Measurements from ENCODE around the gene MINDY3.
"Not testable (repeated sequence)": the region's sequence is repeated elsewhere in the genome, so short reads cannot be mapped to it uniquely, and the experiment has no call there.

MINDY3 gene

DNA sequence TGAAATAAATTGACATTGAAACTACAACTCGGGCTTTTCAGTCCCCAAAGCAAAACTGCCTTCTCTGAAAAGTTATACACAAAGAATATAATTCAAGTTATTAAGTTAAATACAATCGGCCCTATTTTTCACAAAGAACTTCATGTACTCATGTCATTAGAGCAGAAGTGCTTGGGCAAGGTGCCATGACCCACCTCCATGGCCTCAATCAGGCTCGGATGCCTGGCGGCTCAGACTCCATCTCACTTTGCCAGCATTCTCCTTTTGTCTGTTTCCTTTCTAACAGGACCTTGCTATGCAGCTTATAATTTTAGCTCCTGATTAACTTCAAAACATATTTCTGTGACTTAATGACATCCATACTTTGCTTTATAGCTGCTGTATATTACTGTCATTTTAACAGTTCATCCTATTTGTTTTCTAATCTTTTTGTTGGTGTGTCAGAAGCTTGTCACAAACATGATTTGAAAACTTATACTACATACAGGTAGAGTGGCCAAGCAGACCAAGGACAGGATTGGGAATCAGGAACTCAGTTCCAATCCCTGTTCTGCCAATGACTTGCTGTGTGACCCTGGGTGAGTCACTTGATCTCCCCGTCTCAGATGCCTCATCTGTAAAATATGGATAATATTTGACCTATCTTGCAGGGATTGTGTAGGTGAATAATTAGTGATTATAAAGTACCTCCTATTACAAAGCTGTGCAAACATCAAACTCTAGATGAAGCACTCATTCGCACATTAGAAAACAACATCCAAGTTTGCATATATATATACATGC, 79.8 kb downstream of the MINDY3 start:
- no peak for DNase-seq (ENCODE audit: low spot score)

DNA sequence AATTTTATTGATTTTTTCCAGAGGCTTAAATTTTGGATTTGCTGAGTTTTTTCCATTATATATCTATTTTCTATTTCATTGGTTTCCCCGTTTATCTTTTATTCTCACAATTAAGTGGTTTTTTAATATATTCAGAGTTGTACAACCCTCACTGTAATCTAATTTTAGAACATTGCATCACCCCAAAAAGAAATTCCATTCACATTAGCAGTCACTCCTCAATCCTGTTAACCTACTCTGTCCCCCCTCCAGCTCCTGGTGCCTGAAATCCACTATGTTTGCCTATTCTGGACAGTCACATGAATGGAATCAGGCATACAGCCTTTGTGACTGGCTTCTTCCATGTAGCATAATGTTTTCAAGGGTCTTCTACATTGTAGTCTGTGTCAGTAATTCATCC, 84.8 kb downstream of the MINDY3 start:
- DNase-seq (ENCODE audit: low spot score): no peak

DNA sequence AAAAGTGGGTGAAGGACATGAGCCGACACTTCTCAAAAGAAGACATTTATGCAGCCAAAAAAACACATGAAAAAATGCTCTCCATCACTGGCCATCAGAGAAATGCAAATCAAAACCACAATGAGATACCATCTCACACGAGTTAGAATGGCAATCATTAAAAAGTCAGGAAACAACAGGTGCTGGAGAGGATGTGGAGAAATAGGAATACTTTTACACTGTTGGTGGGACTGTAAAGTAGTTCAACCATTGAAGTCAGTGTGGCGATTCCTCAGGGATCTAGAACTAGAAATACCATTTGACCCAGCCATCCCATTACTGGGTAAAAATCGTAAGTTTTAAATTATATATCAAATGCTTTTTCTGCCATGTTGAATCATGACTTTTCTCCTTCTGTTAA, 85.8 kb downstream of the MINDY3 start:
- not testable (repeated sequence) for DNase-seq (ENCODE audit: low spot score)

DNA sequence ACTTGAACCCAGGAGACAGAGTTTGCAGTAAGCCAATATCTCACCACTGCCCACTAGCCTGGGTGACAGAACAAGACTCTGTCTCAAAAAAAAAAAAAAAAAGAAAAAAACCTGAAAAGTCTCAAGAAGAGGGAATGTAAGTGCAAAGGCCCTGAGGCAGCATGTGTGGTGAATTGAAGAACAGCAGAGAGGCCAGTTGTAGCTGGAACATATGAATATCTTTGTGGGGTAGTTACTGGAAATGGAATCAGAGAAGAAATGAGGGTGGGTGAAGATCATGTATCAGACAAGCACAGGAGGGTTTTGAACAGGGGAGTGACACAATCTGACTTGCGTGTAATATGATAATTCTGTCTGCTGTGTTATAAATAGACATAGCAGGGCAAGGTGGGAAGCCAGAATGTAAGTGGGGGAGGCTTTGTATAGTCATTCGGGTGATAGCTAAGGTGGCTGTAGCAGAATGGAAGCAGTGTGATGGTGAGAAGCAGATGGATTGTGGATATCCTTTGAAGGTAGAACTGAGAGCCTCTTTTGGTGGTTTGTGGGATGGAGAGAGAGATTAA, 95.3 kb downstream of the MINDY3 start:
- no peak for DNase-seq (ENCODE audit: low spot score)

DNA sequence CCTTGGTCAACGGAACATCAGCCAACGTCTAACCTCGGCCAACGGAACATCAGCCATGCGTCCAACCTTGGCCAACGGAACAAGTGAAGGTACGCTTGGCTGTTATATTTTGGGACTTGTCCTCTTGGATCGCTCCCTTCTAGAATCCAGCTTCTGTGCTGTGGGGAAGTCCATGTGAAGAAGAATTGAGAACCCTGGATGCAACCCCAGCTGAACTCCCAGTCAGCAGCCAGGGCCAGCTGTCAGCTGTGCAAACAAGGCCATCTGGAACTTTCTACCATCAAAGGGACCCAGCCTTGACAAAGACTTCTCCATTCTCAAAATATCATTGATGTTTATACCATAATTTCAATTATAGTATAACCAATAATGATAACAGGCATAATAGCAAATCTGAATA, 97.3 kb downstream of the MINDY3 start:
- DNase-seq (ENCODE audit: low spot score): no peak

DNA sequence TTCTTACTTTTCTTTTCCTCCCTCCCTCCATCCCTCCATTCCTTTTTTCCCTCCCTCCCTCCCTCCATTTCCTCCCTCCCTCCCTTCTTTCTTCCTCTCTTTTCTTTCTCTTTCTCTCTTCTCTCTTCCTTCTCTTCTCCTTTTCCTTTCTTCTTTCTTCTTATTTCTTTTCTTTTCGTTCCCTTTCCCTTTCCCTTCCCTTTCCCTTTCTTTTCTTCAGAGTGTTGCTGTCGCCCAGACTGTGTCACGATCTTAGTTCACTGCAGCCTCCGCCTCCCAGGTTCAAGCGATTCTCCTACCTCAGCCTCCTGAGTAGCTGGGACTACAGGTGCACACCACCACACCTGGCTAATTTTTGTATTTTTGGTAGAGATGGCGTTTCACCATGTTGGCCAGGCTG, 98.1 kb downstream of the MINDY3 start:
- not testable (repeated sequence) for DNase-seq (ENCODE audit: low spot score)

DNA sequence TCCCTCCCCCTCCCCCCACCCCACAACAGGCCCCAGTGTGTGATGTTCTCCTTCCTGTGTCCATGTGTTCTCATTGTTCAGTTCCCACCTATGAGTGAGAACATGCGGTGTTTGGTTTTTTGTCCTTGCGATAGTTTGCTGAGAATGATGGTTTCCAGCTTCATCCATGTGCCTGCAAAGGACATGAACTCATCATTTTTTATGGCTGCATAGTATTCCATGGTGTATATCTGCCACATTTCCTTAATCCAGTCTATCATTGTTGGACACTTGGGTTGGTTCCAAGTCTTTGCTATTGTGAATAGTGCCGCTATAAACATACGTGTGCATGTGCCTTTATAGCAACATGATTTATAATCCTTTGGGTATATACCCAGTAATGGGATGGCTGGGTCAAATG, 99.1 kb downstream of the MINDY3 start:
- not testable (repeated sequence) for DNase-seq (ENCODE audit: low spot score)

DNA sequence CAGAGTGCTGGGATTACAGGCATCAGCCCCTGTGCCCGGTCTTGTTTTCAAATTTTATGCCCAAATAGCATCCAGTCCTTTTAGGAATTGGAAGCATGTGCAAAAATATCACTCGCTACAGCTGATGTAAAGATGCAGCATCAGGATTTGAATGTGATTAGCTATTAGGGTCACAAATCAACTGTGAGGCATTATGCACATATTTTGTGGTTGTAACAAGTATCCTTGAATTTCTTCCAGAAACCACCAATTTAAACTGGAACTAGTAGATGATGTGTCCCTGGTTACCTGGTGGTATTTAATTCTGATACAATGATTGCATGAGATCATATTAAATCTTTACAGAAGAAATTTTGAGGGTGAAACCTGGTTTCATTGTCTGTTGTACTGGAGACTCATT, 99.6 kb downstream of the MINDY3 start:
- DNase-seq (ENCODE audit: low spot score): no peak

DNA sequence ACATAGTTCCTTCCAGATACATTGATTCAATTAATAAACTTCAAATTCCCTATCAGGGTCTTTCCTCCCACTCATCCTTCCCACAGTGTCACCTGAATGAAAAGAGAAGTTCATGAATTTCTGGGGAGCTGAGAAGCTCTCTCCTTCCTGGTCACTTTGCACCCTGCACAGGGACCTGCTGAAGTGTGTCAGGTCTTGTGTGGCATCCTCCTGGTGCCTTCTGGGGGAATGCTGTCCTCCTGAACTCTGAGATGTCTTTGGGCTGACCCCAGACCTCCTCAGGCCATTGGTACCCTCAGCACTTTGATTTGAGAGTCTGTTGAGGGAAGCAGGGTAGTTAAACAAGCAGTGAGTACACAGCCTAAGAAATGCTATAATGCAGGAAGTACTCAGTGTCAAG, 101.0 kb downstream of the MINDY3 start:
- DNase-seq (ENCODE audit: low spot score): no peak

DNA sequence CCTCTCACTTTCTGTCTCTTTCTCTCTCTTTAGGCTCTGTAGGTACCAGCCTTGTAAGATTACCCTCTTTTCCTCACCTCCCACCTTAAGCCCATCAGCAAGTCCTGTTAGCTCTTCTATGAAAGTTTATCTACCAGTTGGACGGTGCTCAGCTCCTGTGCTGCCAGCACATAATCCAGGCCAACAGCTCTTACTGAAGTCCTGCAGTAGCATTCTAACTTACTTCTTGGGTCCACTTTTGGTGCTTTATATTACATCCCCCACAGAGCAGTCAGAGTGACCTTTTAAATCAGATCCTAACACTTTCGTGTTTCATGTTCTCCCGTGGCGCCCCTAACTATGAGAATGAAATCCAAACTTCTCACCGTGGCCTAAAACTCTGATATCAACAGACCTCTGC, 101.7 kb downstream of the MINDY3 start:
- no peak for DNase-seq (ENCODE audit: low spot score)

DNA sequence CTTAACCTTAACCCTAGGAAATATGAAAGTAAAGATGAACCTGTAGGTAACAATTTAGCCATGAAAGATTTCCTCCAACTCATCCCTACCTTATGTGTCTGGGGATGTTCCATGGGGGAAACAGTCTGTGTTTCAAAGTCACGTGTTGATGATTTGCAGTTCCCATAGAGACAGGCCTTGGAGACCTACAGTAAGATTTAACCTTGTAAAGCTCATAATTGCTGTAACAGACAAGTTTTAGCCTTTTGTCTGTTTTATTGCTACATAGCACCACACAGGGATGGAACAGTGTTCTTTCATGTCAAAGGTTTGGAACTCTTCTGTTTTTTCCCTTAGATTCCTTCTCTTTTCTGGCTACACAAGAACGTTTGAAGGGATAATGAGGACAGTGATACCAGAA, 105.4 kb downstream of the MINDY3 start:
- DNase-seq (ENCODE audit: low spot score): no peak

DNA sequence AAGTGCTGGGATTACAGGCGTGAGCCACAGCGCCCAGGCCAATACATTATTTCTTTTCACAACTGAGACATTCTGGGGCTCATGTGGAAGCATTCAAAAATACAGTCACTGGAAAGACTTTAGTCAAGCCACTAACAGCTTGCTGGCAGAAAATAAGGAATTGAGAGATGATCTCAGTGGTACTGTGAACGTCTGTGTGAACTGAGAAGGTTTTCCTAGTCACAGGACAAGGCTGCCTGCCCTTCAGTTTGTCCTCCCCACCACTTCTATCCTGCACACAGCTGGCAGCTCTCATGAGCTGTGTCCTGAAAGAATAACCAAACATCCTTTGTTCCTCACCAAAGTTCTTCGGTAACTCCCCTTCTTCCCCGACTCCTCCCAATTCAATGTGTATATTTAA, 109.3 kb downstream of the MINDY3 start:
- no peak for DNase-seq (ENCODE audit: low spot score)

DNA sequence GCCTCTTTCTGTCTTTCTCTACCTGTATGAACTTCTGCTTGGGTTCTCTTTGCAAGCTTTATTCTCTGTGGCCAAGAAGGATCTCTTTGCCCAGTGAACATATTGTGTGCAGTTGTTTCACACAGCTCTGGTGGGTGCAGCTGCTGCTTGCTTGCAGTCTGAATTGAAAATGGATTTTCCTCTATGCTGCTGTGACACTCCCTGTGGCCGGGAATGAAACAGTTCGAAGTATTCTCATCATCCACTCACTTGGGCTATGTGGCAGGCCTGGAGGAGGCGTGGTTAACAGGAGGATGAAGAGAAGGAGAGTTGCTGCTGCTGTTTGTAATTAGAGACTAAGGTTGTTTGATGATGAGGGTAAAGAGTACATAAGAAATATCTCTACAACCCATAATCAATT, 112.2 kb downstream of the MINDY3 start:
- no peak for DNase-seq (ENCODE audit: low spot score)

DNA sequence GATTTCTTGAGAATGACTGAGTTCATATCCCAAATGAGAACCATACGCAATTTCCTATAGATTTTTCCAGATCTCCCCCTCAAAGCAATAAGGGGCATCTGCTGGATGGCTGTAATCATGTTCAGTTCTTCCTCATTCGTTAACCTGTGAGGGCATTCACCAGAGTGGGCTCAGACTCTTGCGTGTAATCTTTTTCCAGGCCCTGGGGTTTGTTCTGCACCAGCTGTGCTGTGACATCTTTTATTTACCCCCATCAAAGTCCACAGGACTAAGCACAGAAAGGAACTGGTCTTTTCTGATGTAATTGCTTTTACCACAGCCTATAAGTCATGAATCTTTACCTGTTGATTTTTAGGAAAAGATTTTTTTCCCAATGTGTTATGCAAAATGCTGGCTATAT, 112.7 kb downstream of the MINDY3 start:
- no peak for DNase-seq (ENCODE audit: low spot score)

DNA sequence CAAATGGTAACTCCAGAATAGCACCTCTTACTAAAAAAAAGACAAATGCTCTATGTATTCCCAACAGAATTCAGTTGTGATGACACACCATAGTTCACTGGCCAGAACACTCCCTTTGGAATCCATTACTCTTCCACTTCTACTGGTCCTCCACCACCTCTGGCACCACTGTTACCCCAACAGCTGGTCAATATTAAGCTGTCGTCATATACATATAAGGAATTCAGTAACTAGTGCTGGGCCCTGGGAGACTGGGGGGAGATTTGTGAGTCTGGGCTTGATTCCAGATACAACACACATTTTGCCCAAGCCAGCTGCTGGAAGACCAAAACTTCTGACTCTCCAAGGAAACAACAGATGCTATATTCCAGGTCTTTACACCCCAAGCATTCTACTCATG, 114.6 kb downstream of the MINDY3 start:
- no peak for DNase-seq (ENCODE audit: low spot score)

DNA sequence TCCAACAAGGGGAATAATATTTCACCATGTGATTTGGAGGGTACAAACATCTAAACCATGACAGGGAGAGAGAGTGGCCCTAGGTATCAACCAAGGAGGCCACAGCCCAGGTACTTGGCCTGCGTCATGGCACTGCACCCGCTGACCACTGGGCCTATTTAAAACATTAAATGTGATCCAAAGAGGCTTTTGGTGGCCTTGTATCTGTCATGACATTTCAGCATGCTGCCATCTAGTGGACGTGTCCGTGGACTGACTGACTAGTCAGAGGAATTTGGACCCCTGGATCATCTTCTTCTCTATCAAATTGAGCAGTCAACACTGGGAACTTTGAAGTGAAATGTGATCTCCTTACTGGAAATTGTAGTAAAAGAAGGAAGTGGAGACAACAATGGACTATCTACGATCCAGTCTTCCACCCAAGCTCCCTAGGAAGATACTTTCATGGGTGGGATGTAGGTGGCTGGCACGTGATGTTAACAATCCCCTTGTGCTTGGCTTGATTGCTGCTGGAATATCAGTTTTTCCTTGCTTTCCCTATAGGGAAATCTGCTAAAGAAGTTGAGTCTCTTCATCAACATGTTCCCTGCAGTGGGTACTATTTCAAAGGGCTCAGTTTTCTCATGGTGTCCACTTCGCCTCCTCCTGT, 116.0 kb downstream of the MINDY3 start:
- DNase-seq (ENCODE audit: low spot score): peak; percentile 55

DNA sequence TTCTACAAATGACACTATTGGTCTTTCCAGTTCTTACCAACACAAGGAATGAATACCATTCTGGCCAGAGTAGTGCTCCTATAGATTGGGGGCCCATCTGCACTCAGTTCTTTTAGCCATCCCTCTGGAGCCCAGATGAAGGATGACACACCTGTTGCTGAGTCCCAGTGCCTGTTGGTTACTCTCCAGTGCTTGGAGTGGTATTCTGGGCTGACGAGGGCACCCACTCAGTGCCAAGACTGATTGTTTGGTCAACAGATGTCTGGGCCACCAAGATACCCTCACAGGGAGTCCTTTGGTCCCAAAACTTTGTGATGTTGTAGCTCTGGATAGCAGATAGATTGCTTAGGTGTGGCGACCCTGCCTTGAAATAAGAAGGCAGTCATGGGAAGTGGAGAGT, 116.9 kb downstream of the MINDY3 start:
- no peak for DNase-seq (ENCODE audit: low spot score)

DNA sequence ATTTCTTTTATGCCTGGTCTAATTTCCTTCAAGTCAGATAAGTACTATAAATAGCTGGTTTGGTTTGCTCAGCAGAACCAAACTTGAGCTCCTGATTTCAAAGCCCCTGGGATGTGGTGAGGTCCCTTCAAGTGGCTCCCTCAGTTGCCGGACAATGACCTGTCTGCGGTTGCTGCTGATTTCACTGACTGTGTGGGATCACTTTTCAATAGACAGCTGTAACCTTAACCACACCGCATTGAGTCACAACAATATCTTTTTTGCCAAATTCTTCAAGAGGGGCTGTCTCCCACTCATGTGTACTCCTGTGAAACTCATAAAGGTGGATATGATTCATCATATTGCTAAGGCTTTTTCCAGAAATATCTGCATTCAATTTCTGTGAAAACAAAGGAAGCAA, 117.5 kb downstream of the MINDY3 start:
- no peak for DNase-seq (ENCODE audit: low spot score)

DNA sequence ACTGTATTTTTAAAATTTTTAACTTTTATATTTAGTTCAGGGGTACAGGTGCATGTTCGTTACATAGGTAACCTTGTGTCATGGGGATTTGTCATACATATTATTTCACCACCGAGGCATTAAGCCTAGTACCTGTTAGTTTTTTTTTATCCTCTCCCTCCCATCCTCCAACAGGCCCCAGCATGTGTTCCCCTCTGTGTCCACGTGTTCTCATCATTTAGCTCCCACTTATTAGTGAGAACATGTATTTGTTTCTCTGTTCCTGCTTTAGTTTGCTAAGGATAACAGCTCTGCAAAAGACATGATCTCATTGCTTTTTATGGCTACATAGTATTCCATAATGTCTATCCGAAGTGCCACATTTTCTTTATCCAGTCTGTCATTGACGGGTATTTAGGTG, 118.2 kb downstream of the MINDY3 start:
- no peak for DNase-seq (ENCODE audit: low spot score)

DNA sequence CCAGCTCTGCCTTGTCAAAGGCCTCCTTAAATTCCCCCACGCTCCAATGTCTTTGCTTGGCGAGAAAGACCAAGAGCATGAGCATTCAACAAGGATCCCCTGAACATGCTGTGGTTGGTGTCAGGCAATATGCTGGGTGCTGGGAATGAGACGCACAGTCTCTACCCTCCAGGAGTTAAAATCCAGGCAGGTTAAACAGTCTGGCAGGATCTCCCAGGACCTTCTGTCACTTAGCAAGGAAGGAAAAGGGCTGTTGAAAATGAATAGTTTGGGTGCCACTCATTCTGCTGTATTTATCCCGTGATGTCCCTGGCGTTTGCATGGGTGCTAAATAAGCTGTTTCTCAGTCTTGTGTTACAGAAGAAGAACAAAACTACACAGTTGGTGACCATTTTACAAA, 118.7 kb downstream of the MINDY3 start:
- no peak for DNase-seq (ENCODE audit: low spot score)

DNA sequence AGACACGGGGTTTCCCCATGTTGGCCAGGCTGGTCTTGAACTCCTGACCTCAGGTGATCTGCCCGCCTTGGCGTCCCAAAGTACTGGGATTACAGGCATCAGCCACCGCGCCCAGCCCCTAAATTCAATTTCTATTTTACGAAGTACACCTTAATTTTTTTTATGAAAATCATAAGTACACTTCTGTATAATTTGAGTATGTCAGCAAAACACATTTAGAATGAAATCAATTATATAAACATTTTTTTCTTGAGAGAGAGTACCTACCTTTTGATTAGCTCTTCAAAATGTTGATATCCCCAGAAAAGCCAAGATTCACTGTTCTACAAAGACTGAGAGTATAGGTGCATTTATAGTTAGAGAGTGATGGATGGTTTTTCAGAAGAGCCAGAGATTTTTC, 120.0 kb downstream of the MINDY3 start:
- no peak for DNase-seq (ENCODE audit: low spot score)

DNA sequence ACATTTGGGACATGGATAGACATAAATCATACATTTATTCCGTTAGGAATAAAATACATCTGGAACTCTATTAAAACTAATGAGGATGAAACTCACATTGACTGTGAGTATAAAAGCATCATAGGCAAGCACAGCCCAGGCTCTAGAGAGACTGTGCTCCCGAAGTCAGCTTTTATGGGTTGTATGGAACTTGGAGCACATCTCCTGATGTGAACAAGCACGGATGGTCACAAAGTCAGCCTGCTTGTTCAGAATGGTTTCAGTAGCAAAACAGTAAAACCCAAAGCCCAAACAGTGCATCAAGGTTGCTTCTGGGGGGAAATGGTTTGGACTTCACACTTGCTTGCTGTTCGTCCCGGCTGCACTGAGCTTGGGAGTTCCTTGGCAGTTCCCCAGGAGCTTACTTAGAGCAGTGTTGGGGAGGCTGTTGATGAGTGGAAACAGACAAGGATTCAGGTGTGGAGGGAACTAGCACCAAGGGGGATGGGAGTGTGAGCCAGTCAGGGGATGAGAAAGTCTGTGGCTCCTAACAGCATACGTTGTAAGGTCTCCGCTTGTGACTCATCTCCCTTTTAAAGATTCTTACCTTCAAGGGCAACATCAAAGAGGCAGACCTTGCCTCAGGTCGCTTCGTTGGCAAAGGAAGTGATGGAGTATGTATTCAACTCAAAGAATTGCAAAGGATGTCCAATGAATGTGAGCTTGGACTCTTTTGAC, 120.9 kb downstream of the MINDY3 start:
- peak; percentile 42 for DNase-seq (ENCODE audit: low spot score)
